GM23338 (cell line): Measurements from ENCODE around the gene AKIRIN2. TPM values are rescaled to one million over a fixed set of nuclear protein-coding genes. Genes with fewer than 3 reads are reported as not detected.

Experiments used
- EZH2 ChIP-seq: fragments of 200-600 bp; sonication (generic); IDR thresholded peaks from one replicate; pipeline ENCODE4 v1.8.0; 2017; ENCODE audit warnings: antibody characterized with exemption, mild to moderate bottlenecking, low read depth; ENCODE audit not compliant: unreplicated experiment
- EZH2phosphoT487 ChIP-seq: fragments of 200-600 bp; sonication (generic); IDR thresholded peaks from one replicate; pipeline ENCODE4 v1.8.1; 2018; ENCODE audit warnings: antibody characterized with exemption; ENCODE audit not compliant: unreplicated experiment
- JUNB ChIP-seq: IDR thresholded peaks from one replicate; pipeline ENCODE4 v1.6.1; 2016; ENCODE audit warnings: antibody characterized with exemption; ENCODE audit not compliant: unreplicated experiment
- NANOG ChIP-seq: IDR thresholded peaks from 2 replicates; pipeline ENCODE4 v1.6.1; 2016; ENCODE audit warnings: antibody characterized with exemption, borderline replicate concordance
- STAT1 ChIP-seq: IDR thresholded peaks from one replicate; pipeline ENCODE4 v1.6.1; 2016; ENCODE audit warnings: antibody characterized with exemption; ENCODE audit not compliant: unreplicated experiment
- ZNF114 ChIP-seq: fragments of 250-450 bp; sonication (Bioruptor Pico); IDR thresholded peaks from 2 replicates; pipeline ENCODE4 v1.5.0; 2020; ENCODE audit warnings: mild to moderate bottlenecking, moderate library complexity
- ZNF331 ChIP-seq: fragments of 250-450 bp; sonication (Bioruptor Pico); IDR thresholded peaks from 2 replicates; pipeline ENCODE4 v1.5.0; 2020; ENCODE audit warnings: low read depth, mild to moderate bottlenecking, moderate library complexity
- polyA plus RNA-seq: library from polyadenylated mRNA; unstranded; fragments of >200 nt; fragmentation: Nextera tagmentation; extraction: Ambion mirVana; gene quantifications from 2 replicates; pipeline ENCODE4 v1.2.1, GENCODE V29; 2016
- total RNA-seq: library from RNA; depleted of rRNA; stranded (reverse); fragments of >200 nt; shearing (Covaris generic); gene quantifications from 2 replicates; pipeline ENCODE4 v1.2.3, GENCODE V29; 2014
- TF ChIP-seq, protein P1 (sequence below): fragments of 250-450 bp; sonication (Bioruptor Pico); IDR thresholded peaks from 2 replicates; pipeline ENCODE4 v1.5.0; 2020; ENCODE audit warnings: mild to moderate bottlenecking, moderate library complexity
- TF ChIP-seq, protein P2 (sequence below): IDR thresholded peaks from 2 replicates; pipeline ENCODE4 v1.6.1; 2016; ENCODE audit warnings: antibody characterized with exemption

Gene AKIRIN2
- total and polyA plus RNA-seq, 2 experiments from 2014 or later = 62.1 to 98.1 TPM

DNA sequence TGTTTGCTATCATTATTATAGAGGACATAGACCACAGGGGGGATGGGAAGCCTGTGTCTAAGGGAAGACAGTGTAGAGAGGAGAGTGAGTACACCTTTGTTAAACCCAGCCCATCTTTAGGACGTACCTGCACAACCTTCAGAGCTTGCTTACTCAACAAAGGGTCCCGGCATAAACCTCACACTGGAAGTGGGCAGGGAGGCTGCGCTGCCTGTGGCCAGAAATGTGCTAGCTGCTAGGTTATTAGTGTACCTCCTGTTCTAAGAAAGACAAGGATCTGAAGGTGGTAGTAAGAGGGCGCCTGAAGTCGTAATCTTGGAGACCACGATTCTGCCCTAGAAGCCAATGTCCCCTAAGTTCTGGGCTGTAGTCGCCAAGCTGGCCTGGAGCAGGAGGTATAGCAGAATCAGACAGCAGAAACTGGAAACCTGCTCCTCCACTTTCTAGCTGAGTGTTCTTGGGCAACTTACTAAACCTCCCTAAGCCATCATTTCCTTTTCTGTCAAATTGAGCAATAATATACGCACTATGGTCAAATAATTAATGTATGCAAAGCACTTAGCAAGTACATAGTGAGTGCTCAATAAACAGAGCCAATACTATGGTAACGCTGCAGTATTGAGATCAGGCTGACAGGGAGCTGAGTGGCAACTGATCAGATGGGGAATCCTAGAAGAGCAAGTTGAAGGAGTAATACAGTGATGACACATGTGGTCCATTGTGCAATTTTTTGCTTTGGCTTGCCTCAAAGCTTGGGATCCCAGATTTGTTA is 16.8 kb upstream of the AKIRIN2 start (continued):
- TF ChIP-seq, protein P1, sequence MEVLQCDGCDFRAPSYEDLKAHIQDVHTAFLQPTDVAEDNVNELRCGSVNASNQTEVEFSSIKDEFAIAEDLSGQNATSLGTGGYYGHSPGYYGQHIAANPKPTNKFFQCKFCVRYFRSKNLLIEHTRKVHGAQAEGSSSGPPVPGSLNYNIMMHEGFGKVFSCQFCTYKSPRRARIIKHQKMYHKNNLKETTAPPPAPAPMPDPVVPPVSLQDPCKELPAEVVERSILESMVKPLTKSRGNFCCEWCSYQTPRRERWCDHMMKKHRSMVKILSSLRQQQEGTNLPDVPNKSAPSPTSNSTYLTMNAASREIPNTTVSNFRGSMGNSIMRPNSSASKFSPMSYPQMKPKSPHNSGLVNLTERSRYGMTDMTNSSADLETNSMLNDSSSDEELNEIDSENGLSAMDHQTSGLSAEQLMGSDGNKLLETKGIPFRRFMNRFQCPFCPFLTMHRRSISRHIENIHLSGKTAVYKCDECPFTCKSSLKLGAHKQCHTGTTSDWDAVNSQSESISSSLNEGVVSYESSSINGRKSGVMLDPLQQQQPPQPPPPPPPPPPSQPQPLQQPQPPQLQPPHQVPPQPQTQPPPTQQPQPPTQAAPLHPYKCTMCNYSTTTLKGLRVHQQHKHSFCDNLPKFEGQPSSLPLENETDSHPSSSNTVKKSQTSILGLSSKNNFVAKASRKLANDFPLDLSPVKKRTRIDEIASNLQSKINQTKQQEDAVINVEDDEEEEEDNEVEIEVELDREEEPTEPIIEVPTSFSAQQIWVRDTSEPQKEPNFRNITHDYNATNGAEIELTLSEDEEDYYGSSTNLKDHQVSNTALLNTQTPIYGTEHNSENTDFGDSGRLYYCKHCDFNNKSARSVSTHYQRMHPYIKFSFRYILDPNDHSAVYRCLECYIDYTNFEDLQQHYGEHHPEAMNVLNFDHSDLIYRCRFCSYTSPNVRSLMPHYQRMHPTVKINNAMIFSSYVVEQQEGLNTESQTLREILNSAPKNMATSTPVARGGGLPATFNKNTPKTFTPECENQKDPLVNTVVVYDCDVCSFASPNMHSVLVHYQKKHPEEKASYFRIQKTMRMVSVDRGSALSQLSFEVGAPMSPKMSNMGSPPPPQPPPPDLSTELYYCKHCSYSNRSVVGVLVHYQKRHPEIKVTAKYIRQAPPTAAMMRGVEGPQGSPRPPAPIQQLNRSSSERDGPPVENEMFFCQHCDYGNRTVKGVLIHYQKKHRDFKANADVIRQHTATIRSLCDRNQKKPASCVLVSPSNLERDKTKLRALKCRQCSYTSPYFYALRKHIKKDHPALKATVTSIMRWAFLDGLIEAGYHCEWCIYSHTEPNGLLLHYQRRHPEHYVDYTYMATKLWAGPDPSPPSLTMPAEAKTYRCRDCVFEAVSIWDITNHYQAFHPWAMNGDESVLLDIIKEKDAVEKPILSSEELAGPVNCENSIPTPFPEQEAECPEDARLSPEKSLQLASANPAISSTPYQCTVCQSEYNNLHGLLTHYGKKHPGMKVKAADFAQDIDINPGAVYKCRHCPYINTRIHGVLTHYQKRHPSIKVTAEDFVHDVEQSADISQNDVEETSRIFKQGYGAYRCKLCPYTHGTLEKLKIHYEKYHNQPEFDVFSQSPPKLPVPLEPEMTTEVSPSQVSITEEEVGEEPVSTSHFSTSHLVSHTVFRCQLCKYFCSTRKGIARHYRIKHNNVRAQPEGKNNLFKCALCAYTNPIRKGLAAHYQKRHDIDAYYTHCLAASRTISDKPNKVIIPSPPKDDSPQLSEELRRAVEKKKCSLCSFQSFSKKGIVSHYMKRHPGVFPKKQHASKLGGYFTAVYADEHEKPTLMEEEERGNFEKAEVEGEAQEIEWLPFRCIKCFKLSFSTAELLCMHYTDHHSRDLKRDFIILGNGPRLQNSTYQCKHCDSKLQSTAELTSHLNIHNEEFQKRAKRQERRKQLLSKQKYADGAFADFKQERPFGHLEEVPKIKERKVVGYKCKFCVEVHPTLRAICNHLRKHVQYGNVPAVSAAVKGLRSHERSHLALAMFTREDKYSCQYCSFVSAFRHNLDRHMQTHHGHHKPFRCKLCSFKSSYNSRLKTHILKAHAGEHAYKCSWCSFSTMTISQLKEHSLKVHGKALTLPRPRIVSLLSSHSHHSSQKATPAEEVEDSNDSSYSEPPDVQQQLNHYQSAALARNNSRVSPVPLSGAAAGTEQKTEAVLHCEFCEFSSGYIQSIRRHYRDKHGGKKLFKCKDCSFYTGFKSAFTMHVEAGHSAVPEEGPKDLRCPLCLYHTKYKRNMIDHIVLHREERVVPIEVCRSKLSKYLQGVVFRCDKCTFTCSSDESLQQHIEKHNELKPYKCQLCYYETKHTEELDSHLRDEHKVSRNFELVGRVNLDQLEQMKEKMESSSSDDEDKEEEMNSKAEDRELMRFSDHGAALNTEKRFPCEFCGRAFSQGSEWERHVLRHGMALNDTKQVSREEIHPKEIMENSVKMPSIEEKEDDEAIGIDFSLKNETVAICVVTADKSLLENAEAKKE (CRISPR knock-in tag) = no peak
- TF ChIP-seq, protein P2, sequence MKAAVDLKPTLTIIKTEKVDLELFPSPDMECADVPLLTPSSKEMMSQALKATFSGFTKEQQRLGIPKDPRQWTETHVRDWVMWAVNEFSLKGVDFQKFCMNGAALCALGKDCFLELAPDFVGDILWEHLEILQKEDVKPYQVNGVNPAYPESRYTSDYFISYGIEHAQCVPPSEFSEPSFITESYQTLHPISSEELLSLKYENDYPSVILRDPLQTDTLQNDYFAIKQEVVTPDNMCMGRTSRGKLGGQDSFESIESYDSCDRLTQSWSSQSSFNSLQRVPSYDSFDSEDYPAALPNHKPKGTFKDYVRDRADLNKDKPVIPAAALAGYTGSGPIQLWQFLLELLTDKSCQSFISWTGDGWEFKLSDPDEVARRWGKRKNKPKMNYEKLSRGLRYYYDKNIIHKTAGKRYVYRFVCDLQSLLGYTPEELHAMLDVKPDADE = no peak
- TF ChIP-seq ZNF114 (CRISPR knock-in tag) = no peak
- no peak for TF ChIP-seq STAT1
- no peak for TF ChIP-seq NANOG
- no peak for TF ChIP-seq JUNB
- no peak for TF ChIP-seq EZH2phosphoT487
- TF ChIP-seq EZH2 = no peak
- no peak for TF ChIP-seq ZNF331
